ENCODE results near the gene TMEM212.
"Not testable (repeated sequence)": the region's sequence is repeated elsewhere in the genome, so short reads cannot be mapped to it uniquely, and the experiment has no call there.

TMEM212 gene

DNA sequence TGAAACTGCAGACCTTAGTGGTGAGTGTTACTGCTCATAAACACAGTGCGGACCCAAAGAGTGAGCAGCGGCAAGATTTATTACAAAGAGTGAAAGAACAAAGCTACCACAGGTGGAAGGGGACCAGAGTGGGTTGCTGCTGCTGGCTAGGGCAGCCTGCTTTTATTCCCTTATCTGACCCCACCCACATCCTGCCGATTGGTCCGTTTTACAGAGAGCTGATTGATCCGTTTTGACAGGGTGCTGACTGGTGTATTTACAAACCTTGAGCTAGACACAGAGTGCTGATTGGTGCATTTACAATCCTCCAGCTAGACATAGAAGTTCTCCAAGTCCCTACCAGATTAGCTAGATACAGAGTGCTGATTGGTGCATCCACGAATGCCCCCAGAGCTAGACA, 63.4 kb downstream of the TMEM212 start:
- H3K4me1 ChIP-seq (ENCODE audit: control insufficient read depth, insufficient read depth, low read length); H3K36me3 ChIP-seq (ENCODE audit: control insufficient read depth, insufficient read depth, low read length); H3K9ac ChIP-seq (ENCODE audit: low read depth, low read length); H3K27me3 ChIP-seq (ENCODE audit: control insufficient read depth, insufficient read depth, low read length); H3K9me3 ChIP-seq (ENCODE audit: control insufficient read depth, insufficient read depth, low read length); H3K4me3 ChIP-seq (ENCODE audit: low read depth, low read length): not testable (repeated sequence)

DNA sequence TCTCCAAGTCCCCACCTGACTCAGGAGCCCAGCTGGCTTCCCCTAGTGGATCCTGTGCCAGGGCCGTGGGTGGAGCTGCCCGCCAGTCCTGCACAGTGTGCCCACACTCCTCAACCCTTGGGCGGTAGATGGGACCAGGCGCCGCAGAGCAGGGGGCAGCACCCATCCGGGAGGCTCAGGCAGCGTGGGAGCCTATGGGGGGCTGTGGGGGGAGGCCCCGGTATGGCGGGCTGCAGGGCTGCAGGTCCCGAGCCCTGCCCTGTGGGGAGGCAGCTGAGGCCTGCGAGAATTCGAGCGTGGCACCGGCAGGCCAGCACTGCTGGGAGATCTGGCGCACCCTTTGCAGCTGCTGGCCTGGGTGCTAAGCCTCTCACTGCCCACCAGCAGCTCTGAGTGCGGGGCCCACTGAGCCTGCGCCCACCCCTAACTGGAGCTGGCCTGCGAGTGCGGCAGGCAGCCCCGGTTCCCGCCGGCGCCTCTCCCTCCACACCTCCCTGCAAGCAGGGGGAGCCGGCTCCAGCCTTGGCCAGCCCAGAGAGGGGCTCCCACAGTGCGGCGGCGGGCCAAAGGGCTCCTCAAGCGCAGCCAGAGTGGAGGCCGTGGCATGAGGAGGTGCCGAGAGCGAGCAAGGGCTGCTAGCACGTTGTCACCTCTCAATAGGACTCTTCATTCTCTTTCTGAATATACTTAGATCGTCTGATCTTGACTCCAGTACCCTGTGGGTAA, 64.0 kb downstream of the TMEM212 start:
- no peaks in the 10 kb centered on the region for H3K9me3 ChIP-seq (ENCODE audit: control insufficient read depth, insufficient read depth, low read length)
- no peak overlapping the region for H3K4me3 ChIP-seq (ENCODE audit: low read depth, low read length)
- H3K36me3 ChIP-seq (ENCODE audit: control insufficient read depth, insufficient read depth, low read length), result no peaks in the 10 kb centered on the region
- no peaks in the 10 kb centered on the region for H3K4me1 ChIP-seq (ENCODE audit: control insufficient read depth, insufficient read depth, low read length)
- H3K27me3 ChIP-seq (ENCODE audit: control insufficient read depth, insufficient read depth, low read length), result no peaks in the 10 kb centered on the region
- no peak overlapping the region for H3K9ac ChIP-seq (ENCODE audit: low read depth, low read length)

DNA sequence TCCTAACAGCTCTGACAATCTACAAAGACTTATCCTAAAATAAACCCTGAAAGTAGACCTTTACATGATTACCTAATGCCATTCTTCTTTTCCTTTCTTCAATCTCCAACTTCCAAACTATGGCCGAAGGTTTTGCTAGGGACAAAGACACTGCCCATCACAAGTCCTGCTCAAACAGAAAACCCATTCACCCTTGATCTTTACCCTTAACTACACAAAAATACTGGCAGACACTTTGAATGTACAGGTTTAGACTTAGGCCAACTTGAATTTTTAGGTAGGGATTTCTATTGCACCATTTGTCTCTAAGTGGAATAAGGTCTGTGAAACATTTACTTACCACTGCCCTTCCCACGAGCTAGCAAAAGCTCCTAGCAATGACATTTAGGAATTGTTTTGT, 64.6 kb downstream of the TMEM212 start:
- Histone ChIP-seq H3K4me1 (ENCODE audit: control insufficient read depth, insufficient read depth, low read length) (no peaks in the 10 kb centered on the region), H3K36me3 (ENCODE audit: control insufficient read depth, insufficient read depth, low read length) (no peaks in the 10 kb centered on the region), H3K9ac (ENCODE audit: low read depth, low read length) (no peak overlapping the region), H3K9me3 (ENCODE audit: control insufficient read depth, insufficient read depth, low read length) (no peaks in the 10 kb centered on the region), H3K4me3 (ENCODE audit: low read depth, low read length) (no peak overlapping the region), H3K27me3 (ENCODE audit: control insufficient read depth, insufficient read depth, low read length) (no peaks in the 10 kb centered on the region)

- no peak overlapping the region for H3K4me3 ChIP-seq (ENCODE audit: low read depth, low read length)
- no peaks in the 10 kb centered on the region for H3K4me1 ChIP-seq (ENCODE audit: control insufficient read depth, insufficient read depth, low read length)
- H3K9ac ChIP-seq (ENCODE audit: low read depth, low read length), result no peak overlapping the region
- H3K27me3 ChIP-seq (ENCODE audit: control insufficient read depth, insufficient read depth, low read length), result no peaks in the 10 kb centered on the region
- H3K36me3 ChIP-seq (ENCODE audit: control insufficient read depth, insufficient read depth, low read length), result no peaks in the 10 kb centered on the region
- no peaks in the 10 kb centered on the region for H3K9me3 ChIP-seq (ENCODE audit: control insufficient read depth, insufficient read depth, low read length)
These were observed 65.6 kb downstream of the TMEM212 start for GRCh38 chr3:171908731-171909130.
